SK-N-SH treated with all-trans-retinoic acid at 6 μM for 48 hours (cell line): ENCODE data around the gene CNPY1.
"Not testable (repeated sequence)": the region's sequence is repeated elsewhere in the genome, so short reads cannot be mapped to it uniquely, and the experiment has no call there.

Experiments used
- ATAC-seq: fragments of 200-7000 bp; cut with Tn5 transposase; 3 replicates; pipeline ENCODE4 v1.9.1; 2020; ENCODE audit warnings: mild to moderate bottlenecking, moderate library complexity
- ARNTL ChIP-seq: fragments of 450-650 bp; formaldehyde crosslinking; IDR thresholded peaks from 2 replicates; pipeline ENCODE4 v1.5.0; 2020; ENCODE audit warnings: low read depth, mild to moderate bottlenecking, moderate library complexity, borderline replicate concordance
- BACH2 ChIP-seq: fragments of 250-450 bp; sonication (Bioruptor Pico); IDR thresholded peaks from 2 replicates; pipeline ENCODE4 v1.9.0; 2021; ENCODE audit warnings: mild to moderate bottlenecking, borderline replicate concordance
- CSDC2 ChIP-seq: fragments of 250-450 bp; sonication (Bioruptor Pico); IDR thresholded peaks from 2 replicates; pipeline ENCODE4 v1.5.0; 2020; ENCODE audit warnings: mild to moderate bottlenecking, moderate library complexity
- CSRNP3 ChIP-seq: fragments of 250-450 bp; sonication (Bioruptor Pico); IDR thresholded peaks from 2 replicates; pipeline ENCODE4 v1.5.1; 2021; ENCODE audit warnings: mild to moderate bottlenecking, moderate library complexity
- ESRRG ChIP-seq: fragments of 250-450 bp; sonication (Bioruptor Pico); IDR thresholded peaks from 2 replicates; pipeline ENCODE4 v1.6.1; 2021; ENCODE audit warnings: mild to moderate bottlenecking
- ISL1 ChIP-seq: fragments of 250-450 bp; sonication (Bioruptor Pico); IDR thresholded peaks from 2 replicates; pipeline ENCODE4 v2.1.2; 2022; ENCODE audit warnings: mild to moderate bottlenecking, moderate library complexity
- OSR1 ChIP-seq: fragments of 250-450 bp; sonication (Bioruptor Pico); IDR thresholded peaks from 2 replicates; pipeline ENCODE4 v1.8.0; 2022; ENCODE audit warnings: moderate library complexity, mild to moderate bottlenecking, inconsistent platforms
- PATZ1 ChIP-seq: fragments of 250-450 bp; sonication (Bioruptor Pico); IDR thresholded peaks from 2 replicates; pipeline ENCODE4 v1.8.0; 2020; ENCODE audit warnings: mild to moderate bottlenecking, moderate library complexity, borderline replicate concordance
- PPARA ChIP-seq: fragments of 250-450 bp; sonication (Bioruptor Pico); IDR thresholded peaks from 2 replicates; pipeline ENCODE4 v1.5.0; 2020; ENCODE audit warnings: mild to moderate bottlenecking, borderline replicate concordance
- RARB ChIP-seq: fragments of 250-450 bp; sonication (Bioruptor Pico); IDR thresholded peaks from 2 replicates; pipeline ENCODE4 v1.8.0; 2021; ENCODE audit warnings: mild to moderate bottlenecking, moderate library complexity
- TOX ChIP-seq: fragments of 250-450 bp; sonication (Bioruptor Pico); IDR thresholded peaks from 2 replicates; pipeline ENCODE4 v1.8.0; 2021; ENCODE audit warnings: mild to moderate bottlenecking, moderate library complexity, borderline replicate concordance
- ZC3H10 ChIP-seq: fragments of 250-450 bp; sonication (Bioruptor Pico); IDR thresholded peaks from 2 replicates; pipeline ENCODE4 v1.5.1; 2021; ENCODE audit warnings: mild to moderate bottlenecking, moderate library complexity
- ZFP3 ChIP-seq: fragments of 250-450 bp; sonication (Bioruptor Pico); IDR thresholded peaks from 2 replicates; pipeline ENCODE4 v1.5.0; 2020; ENCODE audit warnings: mild to moderate bottlenecking, moderate library complexity
- ZFP30 ChIP-seq: fragments of 450-650 bp; formaldehyde crosslinking; IDR thresholded peaks from 2 replicates; pipeline ENCODE4 v1.5.0; 2022; ENCODE audit warnings: mild to moderate bottlenecking, moderate library complexity
- ZNF70 ChIP-seq: fragments of 450-650 bp; formaldehyde crosslinking; IDR thresholded peaks from 2 replicates; pipeline ENCODE4 v1.5.0; 2020; ENCODE audit warnings: mild to moderate bottlenecking, moderate library complexity
- ZNF8 ChIP-seq: fragments of 450-650 bp; formaldehyde crosslinking; IDR thresholded peaks from 2 replicates; pipeline ENCODE4 v1.5.0; 2020; ENCODE audit warnings: mild to moderate bottlenecking, moderate library complexity
- TF ChIP-seq, protein P1 (sequence below): fragments of 250-450 bp; sonication (Bioruptor Pico); IDR thresholded peaks from 2 replicates; pipeline ENCODE4 v1.5.1; 2020; ENCODE audit warnings: low read depth, mild to moderate bottlenecking, moderate library complexity

Gene CNPY1

DNA sequence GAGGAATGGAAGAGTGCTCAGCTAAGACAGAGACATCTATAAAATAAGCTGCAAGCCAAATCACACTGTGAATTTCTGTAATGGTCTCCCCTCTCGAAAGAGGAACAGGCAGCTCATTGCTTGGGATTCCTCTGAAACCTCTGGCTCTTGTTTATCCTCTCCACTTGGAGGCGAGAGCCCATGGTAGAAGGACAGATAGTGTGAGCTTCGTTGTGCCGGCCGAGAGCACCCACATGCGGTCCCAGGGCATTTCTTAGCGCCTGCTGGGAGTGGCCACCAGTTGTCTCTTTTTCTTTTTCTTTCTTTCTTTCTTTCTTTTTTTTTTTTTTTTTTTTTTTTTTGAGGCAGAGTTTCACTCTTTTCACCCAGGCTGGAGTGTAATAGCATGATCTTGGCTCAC is 26.2 kb downstream of the CNPY1 start:
- TF ChIP-seq ZC3H10 (no peak), ZNF8 (CRISPR knock-in tag) (no peak), ZNF70 (CRISPR knock-in tag) (no peak), PATZ1 (CRISPR knock-in tag) (no peak), CSRNP3 (no peak)
- ATAC-seq, result no peak

DNA sequence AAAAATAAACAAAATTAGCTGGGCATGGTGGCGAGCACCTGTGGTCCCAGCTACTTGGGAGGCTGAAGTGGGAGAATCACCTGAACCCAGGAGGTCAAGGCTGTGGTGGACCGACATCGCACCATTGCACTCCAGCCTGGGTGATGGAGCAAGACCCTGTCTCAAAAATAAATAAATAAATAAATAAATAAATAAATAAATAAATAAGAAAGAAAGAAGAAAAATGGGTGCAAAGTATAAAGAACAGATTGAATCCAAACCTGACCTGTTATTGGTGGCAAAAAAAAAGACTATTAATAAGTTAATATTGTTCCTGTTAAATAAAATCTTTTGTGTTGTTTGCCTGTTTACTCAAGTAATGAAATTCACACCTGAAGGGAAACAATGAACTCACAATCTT is 27.0 kb downstream of the CNPY1 start:
- ATAC-seq, result not testable (repeated sequence)

DNA sequence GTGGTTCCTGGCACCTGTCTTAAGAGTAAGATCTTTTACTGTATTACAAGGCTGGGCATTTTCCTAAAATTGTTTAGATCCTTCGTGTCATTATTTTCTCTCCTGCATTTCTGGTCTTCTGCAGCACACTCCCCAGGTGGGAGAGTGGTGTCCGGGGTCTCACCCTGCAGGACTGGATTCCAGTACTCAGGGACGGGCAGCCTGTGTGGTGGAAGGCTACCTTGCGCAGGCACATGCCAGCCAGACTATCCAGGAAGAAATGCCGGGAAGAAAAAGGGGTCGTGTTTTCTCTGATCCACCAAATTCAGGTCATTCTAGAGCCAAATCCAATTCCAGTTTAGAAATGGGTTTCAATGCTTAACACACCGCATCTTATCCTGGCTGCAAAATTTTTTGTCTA is 27.7 kb downstream of the CNPY1 start:
- ATAC-seq, result no peak
- no peak for TF ChIP-seq PATZ1 (CRISPR knock-in tag)
- TF ChIP-seq ZNF70 (CRISPR knock-in tag), result no peak
- TF ChIP-seq ZFP30 (CRISPR knock-in tag), result no peak
- TF ChIP-seq ESRRG (CRISPR knock-in tag), result no peak
- TF ChIP-seq, protein P1, sequence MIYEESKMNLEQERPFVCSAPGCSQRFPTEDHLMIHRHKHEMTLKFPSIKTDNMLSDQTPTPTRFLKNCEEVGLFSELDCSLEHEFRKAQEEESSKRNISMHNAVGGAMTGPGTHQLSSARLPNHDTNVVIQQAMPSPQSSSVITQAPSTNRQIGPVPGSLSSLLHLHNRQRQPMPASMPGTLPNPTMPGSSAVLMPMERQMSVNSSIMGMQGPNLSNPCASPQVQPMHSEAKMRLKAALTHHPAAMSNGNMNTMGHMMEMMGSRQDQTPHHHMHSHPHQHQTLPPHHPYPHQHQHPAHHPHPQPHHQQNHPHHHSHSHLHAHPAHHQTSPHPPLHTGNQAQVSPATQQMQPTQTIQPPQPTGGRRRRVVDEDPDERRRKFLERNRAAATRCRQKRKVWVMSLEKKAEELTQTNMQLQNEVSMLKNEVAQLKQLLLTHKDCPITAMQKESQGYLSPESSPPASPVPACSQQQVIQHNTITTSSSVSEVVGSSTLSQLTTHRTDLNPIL, result no peak
- no peak for TF ChIP-seq ZC3H10
- no peak for TF ChIP-seq TOX
- TF ChIP-seq ZFP3 (CRISPR knock-in tag), result no peak
- no peak for TF ChIP-seq ARNTL (CRISPR knock-in tag)
- no peak for TF ChIP-seq RARB (CRISPR knock-in tag)

DNA sequence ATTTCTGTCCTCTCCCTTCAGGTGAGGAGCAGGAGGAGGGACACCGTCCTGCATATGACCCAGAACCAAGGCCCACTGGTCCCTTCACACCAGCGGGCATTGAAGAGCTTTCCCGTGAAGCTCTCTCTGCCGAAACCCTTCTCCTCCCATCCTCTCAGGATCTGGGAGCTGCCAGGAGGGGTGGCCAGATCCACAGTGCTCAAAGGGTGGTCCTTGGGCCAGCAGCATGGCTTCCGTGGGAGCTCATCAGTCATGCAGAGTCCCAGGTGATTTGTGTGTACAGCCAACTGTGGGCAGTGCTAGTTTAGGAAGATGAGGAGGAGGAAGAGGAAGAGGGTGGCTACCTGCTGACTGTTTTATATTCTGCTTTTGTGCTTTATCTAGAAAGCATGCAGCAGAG is 28.4 kb downstream of the CNPY1 start:
- no peak for TF ChIP-seq TOX
- no peak for TF ChIP-seq ARNTL (CRISPR knock-in tag)
- no peak for TF ChIP-seq CSRNP3
- no peak for TF ChIP-seq ZNF70 (CRISPR knock-in tag)
- no peak for TF ChIP-seq PPARA (CRISPR knock-in tag)
- no peak for TF ChIP-seq BACH2 (CRISPR knock-in tag)
- no peak for TF ChIP-seq ZNF8 (CRISPR knock-in tag)
- no peak for TF ChIP-seq ZC3H10
- TF ChIP-seq OSR1, result no peak
- TF ChIP-seq CSDC2 (CRISPR knock-in tag), result no peak
- no peak for TF ChIP-seq ZFP3 (CRISPR knock-in tag)
- TF ChIP-seq PATZ1 (CRISPR knock-in tag), result no peak
- TF ChIP-seq, protein P1, result no peak
- TF ChIP-seq ISL1 (CRISPR knock-in tag), result no peak
- TF ChIP-seq, all 23 proteins: peak for 0
- no peak for ATAC-seq
